K562 (cell line): ENCODE measurements around the gene RANBP6. TPM values are rescaled to one million over a fixed set of nuclear protein-coding genes. Genes with fewer than 3 reads are reported as not detected.

ENCODE experiments used
- ATAC-seq: fragments of 200-7000 bp; cut with Tn5 transposase; 3 replicates; pipeline ENCODE4 v1.9.1; 2020; ENCODE audit warnings: moderate library complexity
- BruUV-seq: library from RNA; stranded (reverse); fragments of 400-500 nt; replicated peaks from 2 replicates; lab custom pipeline; 2021; lab: Mats Ljungman, UMichigan
- CTCF ChIA-PET: fragments of 300-600 bp; formaldehyde crosslinking; extraction: SDS; loops from one replicate; lab custom pipeline; 2021; ENCODE audit warnings: low intra/inter-chr PET ratio; lab: Yijun Ruan, JAX
- POLR2A ChIA-PET: fragments of 300-600, 350-650 bp; sonication (Branson Sonifier 250); formaldehyde crosslinking; extraction: SDS; loops from one replicate; lab custom pipeline; 2021; ENCODE audit warnings: antibody characterized with exemption, inconsistent platforms; lab: Yijun Ruan, JAX
- DNase-seq, 4 experiments: peaks; one replicate each; pipeline versions ENCODE4 v3.0.0 to v3.0.0-alpha.2; 2011 to 2018; ENCODE audit warnings: low spot score in 3 of 4, mixed read lengths in 3 of 4; ENCODE audit errors: extremely low read depth in 1 of 4
- FAIRE-seq: peaks from 2 replicates; lab custom pipeline; 2011; peaks lifted over from hg19 to GRCh38; lab: Jason Lieb, UNC
- H2AFZ ChIP-seq: 2 replicates; pipeline ENCODE4 v1.6.0; 2011; ENCODE audit warnings: low read depth, low read length, control low read depth, inconsistent platforms
- H3K27ac ChIP-seq: fragments of 200-600 bp; 3 replicates; pipeline ENCODE4 v1.8.0; 2011; ENCODE audit warnings: low read depth, mild to moderate bottlenecking, control low read depth, inconsistent platforms, low read length, moderate library complexity, mixed read lengths; ENCODE audit errors: extremely low read depth
- H3K27me3 ChIP-seq, 2 experiments: fragments of 300-600 bp in 1 of 2; 2 replicates in 1 of 2; 3 replicates in 1 of 2; pipeline versions ENCODE4 v1.6.0 to v1.8.0; 2011; ENCODE audit warnings: inconsistent platforms in 2 of 2, low read length in 2 of 2, mild to moderate bottlenecking in 1 of 2, mixed read lengths in 1 of 2, moderate library complexity in 1 of 2; ENCODE audit not compliant: control insufficient read depth in 2 of 2, insufficient read depth in 2 of 2
- H3K36me3 ChIP-seq: fragments of 300-600 bp; 3 replicates; pipeline ENCODE4 v1.8.0; 2011; ENCODE audit warnings: mild to moderate bottlenecking, low read length, inconsistent platforms; ENCODE audit not compliant: control insufficient read depth, insufficient read depth
- H3K4me1 ChIP-seq, 2 experiments: fragments of 200-600 bp in 1 of 2; replicated peaks in 1 of 2; 2 replicates in 1 of 2; 3 replicates in 1 of 2; pipeline versions ENCODE4 v1.5.1 to v1.8.0; 2011; ENCODE audit warnings: inconsistent platforms in 2 of 2, low read length in 2 of 2, mild to moderate bottlenecking in 1 of 2, mixed read lengths in 1 of 2, moderate library complexity in 1 of 2; ENCODE audit not compliant: control insufficient read depth in 2 of 2, insufficient read depth in 2 of 2
- H3K4me2 ChIP-seq: 2 replicates; pipeline ENCODE4 v1.6.1; 2011; ENCODE audit warnings: low read length, control low read depth, inconsistent platforms, mixed read lengths; ENCODE audit not compliant: insufficient read depth
- H3K4me3 ChIP-seq: fragments of 200-600 bp; sonication (generic), shearing (Covaris generic); 2 replicates; pipeline ENCODE4 v1.5.1; 2016; ENCODE audit warnings: control low read depth, inconsistent platforms
- H3K79me2 ChIP-seq: fragments of 200-600 bp; 3 replicates; pipeline ENCODE4 v1.8.0; 2011; ENCODE audit warnings: low read length, inconsistent platforms; ENCODE audit not compliant: control insufficient read depth, insufficient read depth
- H3K9ac ChIP-seq, 2 experiments: 2 replicates each; pipeline versions ENCODE4 v1.6.0 to v1.6.1; 2011; ENCODE audit warnings: low read depth in 2 of 2, low read length in 2 of 2, control low read depth in 1 of 2, inconsistent platforms in 1 of 2, mild to moderate bottlenecking in 1 of 2, mixed read lengths in 1 of 2; ENCODE audit not compliant: insufficient read depth in 1 of 2
- H3K9me1 ChIP-seq: one replicate; pipeline ENCODE4 v1.6.0; 2011; ENCODE audit warnings: inconsistent platforms, mild to moderate bottlenecking, low read length, moderate library complexity; ENCODE audit not compliant: control insufficient read depth, insufficient read depth
- H3K9me3 ChIP-seq: replicated peaks from 2 replicates; pipeline ENCODE4 v1.5.1; 2011; ENCODE audit warnings: low read depth, low read length, inconsistent platforms; ENCODE audit not compliant: control insufficient read depth, insufficient read depth
- H4K20me1 ChIP-seq: replicated peaks from 2 replicates; pipeline ENCODE4 v1.6.1; 2011; ENCODE audit warnings: low read length, inconsistent platforms, mixed read lengths; ENCODE audit not compliant: control insufficient read depth, insufficient read depth
- BCL6 ChIP-seq: fragments of 250-450 bp; sonication (Bioruptor Pico); IDR thresholded peaks from 2 replicates; pipeline ENCODE4 v1.4.0; 2020
- E2F3 ChIP-seq: fragments of 250-450 bp; sonication (Bioruptor Pico); IDR thresholded peaks from 2 replicates; pipeline ENCODE4 v1.4.0; 2020; ENCODE audit warnings: mild to moderate bottlenecking
- HBP1 ChIP-seq: fragments of 450-650 bp; formaldehyde crosslinking; IDR thresholded peaks from 2 replicates; pipeline ENCODE4 v1.4.0; 2022; ENCODE audit warnings: missing genetic modification characterization
- HDAC3 ChIP-seq: fragments of 450-650 bp; IDR thresholded peaks from 2 replicates; pipeline ENCODE4 v1.6.1; 2018; ENCODE audit warnings: borderline replicate concordance, mild to moderate bottlenecking, moderate library complexity; ENCODE audit not compliant: partially characterized antibody
- NCOR1 ChIP-seq: fragments of 450-650 bp; IDR thresholded peaks from 2 replicates; pipeline ENCODE4 v1.6.1; 2016; ENCODE audit warnings: mild to moderate bottlenecking, moderate library complexity
- RFX1 ChIP-seq: fragments of 450-650 bp; IDR thresholded peaks from 2 replicates; pipeline ENCODE4 v1.6.1; 2016; ENCODE audit warnings: mild to moderate bottlenecking, moderate library complexity
- SMARCB1 ChIP-seq: IDR thresholded peaks from 2 replicates; pipeline ENCODE4 v1.6.1; 2011; ENCODE audit warnings: improper control_type of control experiment, low read depth; ENCODE audit not compliant: insufficient read length
- SOX6 ChIP-seq: fragments of 450-650 bp; IDR thresholded peaks from 2 replicates; pipeline ENCODE4 v1.6.1; 2014; ENCODE audit warnings: mild to moderate bottlenecking
- ZNF197 ChIP-seq: fragments of 200-800 bp; sonication (Bioruptor generic); IDR thresholded peaks from 2 replicates; pipeline ENCODE4 v1.6.1; 2016; ENCODE audit warnings: low read depth, missing genetic modification characterization, missing compliant biosample characterization
- ZNF431 ChIP-seq: sonication (generic); formaldehyde crosslinking; IDR thresholded peaks from 2 replicates; pipeline ENCODE4 v1.8.0; 2022; ENCODE audit warnings: mild to moderate bottlenecking, missing genetic modification reagents
- whole genome bisulfite sequencing: fragments of 100-300 bp; shearing (Covaris generic); methylation state at CpG from one replicate; pipeline ENCODE4 v1.1.6; 2016; ENCODE audit warnings: low coverage, mixed read lengths; ENCODE audit not compliant: insufficient coverage; ENCODE audit errors: missing lambda C conversion rate; 5-methylcytosine and 5-hydroxymethylcytosine counted together
- in situ Hi-C: fragments of 300-500 bp; cut with MboI; formaldehyde crosslinking; loops from 4 replicates; pipeline ENCODE4 v1.15.0; 2018; ENCODE audit warnings: inconsistent platforms, mixed read lengths
- intact Hi-C: fragments of 100-400 bp; cut with micrococcal nuclease; formaldehyde crosslinking; loops from 2 replicates; pipeline ENCODE4 v1.14.2; 2022
- polyA plus RNA-seq, 8 experiments: library from polyadenylated mRNA; depleted of rRNA in 4 of 8; stranded (reverse) in 5 of 8; unstranded in 3 of 8; fragments of >200 nt; fragmentation: Nextera tagmentation in 2 of 8; fragmentation: Illumina TruSeq in 1 of 8; extraction: Ambion mirVana in 2 of 8; extraction: Trizol in 1 of 8; gene quantifications; 2 replicates each; pipeline versions ENCODE4 v1.2.1 to v1.2.3, GENCODE V29; 2011 to 2014; ENCODE audit warnings: inconsistent platforms in 1 of 8, missing spikeins in 1 of 8
- total RNA-seq, 7 experiments: library from RNA; depleted of rRNA in 6 of 7; stranded (reverse); fragments of >200 nt in 6 of 7; fragmentation: Illumina TruSeq in 2 of 7; extraction: Trizol in 2 of 7; gene quantifications; 2 replicates each; pipeline versions ENCODE4 v1.2.1 to v1.2.3, GENCODE V29; 2011 to 2021; ENCODE audit warnings: low replicate concordance in 1 of 7
- TF ChIP-seq, protein P1 (sequence below): fragments of 450-650 bp; IDR thresholded peaks from 2 replicates; pipeline ENCODE4 v1.6.1; 2016; ENCODE audit warnings: mild to moderate bottlenecking
- TF ChIP-seq, protein P2 (sequence below): sonication (generic); formaldehyde crosslinking; IDR thresholded peaks from 2 replicates; pipeline ENCODE4 v1.8.0; 2023; ENCODE audit warnings: mild to moderate bottlenecking, missing genetic modification reagents
- TF ChIP-seq, protein P3 (sequence below): fragments of 250-450 bp; sonication (Bioruptor Pico); IDR thresholded peaks from 2 replicates; pipeline ENCODE4 v1.4.0; 2020; ENCODE audit warnings: borderline replicate concordance

The RANBP6 gene
- total and polyA plus RNA-seq, 9 of the 15 experiments (the other 6 are each of a cell fraction or from before 2014, with no cell fraction given), result 10.4 to 19.9 (median 11.5) TPM

DNA sequence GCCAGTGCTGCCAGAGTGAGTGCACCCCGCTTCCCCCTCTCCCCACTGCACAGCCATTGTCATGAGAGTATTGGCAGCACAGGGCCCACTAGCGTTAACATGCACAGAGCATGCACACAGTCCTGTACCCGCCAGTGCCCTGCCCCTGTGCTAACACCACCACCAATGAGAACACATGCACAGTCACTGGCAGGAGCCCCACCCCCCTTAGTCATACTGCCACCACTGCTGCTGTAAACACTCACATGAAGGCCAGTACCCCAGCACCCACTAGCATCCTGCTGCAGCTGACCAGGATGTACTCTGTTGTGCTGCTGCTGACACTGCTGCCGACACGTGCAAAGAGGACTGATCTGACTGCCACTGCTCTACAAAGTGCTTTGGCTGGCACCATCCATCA is 19.5 kb upstream of the RANBP6 start:
- FAIRE-seq, result no peak
- TF ChIP-seq HBP1 (no peak), E2F3 (CRISPR knock-in tag) (no peak), RFX1 (no peak), ZNF431 (no peak), NCOR1 (no peak), SMARCB1 (no peak), HDAC3 (no peak), SOX6 (no peak), BCL6 (CRISPR knock-in tag) (no peak), ZNF197 (CRISPR knock-in tag) (no peak)
- TF ChIP-seq, protein P1, sequence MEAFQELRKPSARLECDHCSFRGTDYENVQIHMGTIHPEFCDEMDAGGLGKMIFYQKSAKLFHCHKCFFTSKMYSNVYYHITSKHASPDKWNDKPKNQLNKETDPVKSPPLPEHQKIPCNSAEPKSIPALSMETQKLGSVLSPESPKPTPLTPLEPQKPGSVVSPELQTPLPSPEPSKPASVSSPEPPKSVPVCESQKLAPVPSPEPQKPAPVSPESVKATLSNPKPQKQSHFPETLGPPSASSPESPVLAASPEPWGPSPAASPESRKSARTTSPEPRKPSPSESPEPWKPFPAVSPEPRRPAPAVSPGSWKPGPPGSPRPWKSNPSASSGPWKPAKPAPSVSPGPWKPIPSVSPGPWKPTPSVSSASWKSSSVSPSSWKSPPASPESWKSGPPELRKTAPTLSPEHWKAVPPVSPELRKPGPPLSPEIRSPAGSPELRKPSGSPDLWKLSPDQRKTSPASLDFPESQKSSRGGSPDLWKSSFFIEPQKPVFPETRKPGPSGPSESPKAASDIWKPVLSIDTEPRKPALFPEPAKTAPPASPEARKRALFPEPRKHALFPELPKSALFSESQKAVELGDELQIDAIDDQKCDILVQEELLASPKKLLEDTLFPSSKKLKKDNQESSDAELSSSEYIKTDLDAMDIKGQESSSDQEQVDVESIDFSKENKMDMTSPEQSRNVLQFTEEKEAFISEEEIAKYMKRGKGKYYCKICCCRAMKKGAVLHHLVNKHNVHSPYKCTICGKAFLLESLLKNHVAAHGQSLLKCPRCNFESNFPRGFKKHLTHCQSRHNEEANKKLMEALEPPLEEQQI, result no peak
- TF ChIP-seq, protein P2, sequence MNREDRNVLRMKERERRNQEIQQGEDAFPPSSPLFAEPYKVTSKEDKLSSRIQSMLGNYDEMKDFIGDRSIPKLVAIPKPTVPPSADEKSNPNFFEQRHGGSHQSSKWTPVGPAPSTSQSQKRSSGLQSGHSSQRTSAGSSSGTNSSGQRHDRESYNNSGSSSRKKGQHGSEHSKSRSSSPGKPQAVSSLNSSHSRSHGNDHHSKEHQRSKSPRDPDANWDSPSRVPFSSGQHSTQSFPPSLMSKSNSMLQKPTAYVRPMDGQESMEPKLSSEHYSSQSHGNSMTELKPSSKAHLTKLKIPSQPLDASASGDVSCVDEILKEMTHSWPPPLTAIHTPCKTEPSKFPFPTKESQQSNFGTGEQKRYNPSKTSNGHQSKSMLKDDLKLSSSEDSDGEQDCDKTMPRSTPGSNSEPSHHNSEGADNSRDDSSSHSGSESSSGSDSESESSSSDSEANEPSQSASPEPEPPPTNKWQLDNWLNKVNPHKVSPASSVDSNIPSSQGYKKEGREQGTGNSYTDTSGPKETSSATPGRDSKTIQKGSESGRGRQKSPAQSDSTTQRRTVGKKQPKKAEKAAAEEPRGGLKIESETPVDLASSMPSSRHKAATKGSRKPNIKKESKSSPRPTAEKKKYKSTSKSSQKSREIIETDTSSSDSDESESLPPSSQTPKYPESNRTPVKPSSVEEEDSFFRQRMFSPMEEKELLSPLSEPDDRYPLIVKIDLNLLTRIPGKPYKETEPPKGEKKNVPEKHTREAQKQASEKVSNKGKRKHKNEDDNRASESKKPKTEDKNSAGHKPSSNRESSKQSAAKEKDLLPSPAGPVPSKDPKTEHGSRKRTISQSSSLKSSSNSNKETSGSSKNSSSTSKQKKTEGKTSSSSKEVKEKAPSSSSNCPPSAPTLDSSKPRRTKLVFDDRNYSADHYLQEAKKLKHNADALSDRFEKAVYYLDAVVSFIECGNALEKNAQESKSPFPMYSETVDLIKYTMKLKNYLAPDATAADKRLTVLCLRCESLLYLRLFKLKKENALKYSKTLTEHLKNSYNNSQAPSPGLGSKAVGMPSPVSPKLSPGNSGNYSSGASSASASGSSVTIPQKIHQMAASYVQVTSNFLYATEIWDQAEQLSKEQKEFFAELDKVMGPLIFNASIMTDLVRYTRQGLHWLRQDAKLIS (CRISPR knock-in tag), result no peak
- TF ChIP-seq, protein P3, sequence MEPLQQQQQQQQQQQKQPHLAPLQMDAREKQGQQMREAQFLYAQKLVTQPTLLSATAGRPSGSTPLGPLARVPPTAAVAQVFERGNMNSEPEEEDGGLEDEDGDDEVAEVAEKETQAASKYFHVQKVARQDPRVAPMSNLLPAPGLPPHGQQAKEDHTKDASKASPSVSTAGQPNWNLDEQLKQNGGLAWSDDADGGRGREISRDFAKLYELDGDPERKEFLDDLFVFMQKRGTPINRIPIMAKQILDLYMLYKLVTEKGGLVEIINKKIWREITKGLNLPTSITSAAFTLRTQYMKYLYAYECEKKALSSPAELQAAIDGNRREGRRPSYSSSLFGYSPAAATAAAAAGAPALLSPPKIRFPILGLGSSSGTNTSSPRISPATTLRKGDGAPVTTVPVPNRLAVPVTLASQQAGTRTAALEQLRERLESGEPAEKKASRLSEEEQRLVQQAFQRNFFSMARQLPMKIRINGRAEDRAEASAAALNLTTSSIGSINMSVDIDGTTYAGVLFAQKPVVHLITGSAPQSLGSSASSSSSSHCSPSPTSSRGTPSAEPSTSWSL (CRISPR knock-in tag), result no peak

More for the DNA sequence above, 19.5 kb upstream of the RANBP6 start:
- intact Hi-C loops (no loop called here), in situ Hi-C loops (no loop called here)
- POLR2A ChIA-PET, result no interaction called here
- no peak overlapping the region for H3K27ac ChIP-seq
- 0% methylated on average over 4 of the region's 5 CpGs for WGBS
- no peaks in the 10 kb centered on the region for H3K79me2 ChIP-seq
- H3K4me2 ChIP-seq, result no peak overlapping the region
- no peak overlapping the region for H2AFZ ChIP-seq
- BruUV-seq, result no TSS peak
- H3K9me3 ChIP-seq, result no peaks in the 10 kb centered on the region
- H4K20me1 ChIP-seq, result no peaks in the 10 kb centered on the region
- peaks cover 0 to 12% of the 10 kb centered on the region in 2 experiments; a peak in 3 of 5 replicates for H3K27me3 ChIP-seq
- H3K9ac ChIP-seq, result no peak overlapping the region
- no peak for DNase-seq
- no peak overlapping the region for H3K4me3 ChIP-seq
- no peak for ATAC-seq
- CTCF ChIA-PET, result no interaction called here
- no peaks in the 10 kb centered on the region for H3K4me1 ChIP-seq
- H3K9me1 ChIP-seq, result no peaks in the 10 kb centered on the region
- no peaks in the 10 kb centered on the region for H3K36me3 ChIP-seq
